Sigmoid colon (tissue), 7 donors: Measurements from ENCODE around the gene CKAP5. TPM values are rescaled to one million over a fixed set of nuclear protein-coding genes. Genes with fewer than 3 reads are reported as not detected.
"Not testable (repeated sequence)": the region's sequence is repeated elsewhere in the genome, so short reads cannot be mapped to it uniquely, and the experiment has no call there.

ENCODE experiments used
- DNase-seq: peaks from one replicate; pipeline ENCODE4 v3.0.0-alpha.2; 2019
- H3K27ac ChIP-seq, 4 donors: fragments of 200-600 bp; sonication (generic); one replicate each; pipeline ENCODE4 v1.5.1; 2016 to 2019; ENCODE audit warnings: mild to moderate bottlenecking in 1 of 4
- H3K27me3 ChIP-seq, 3 donors: fragments of 200-600 bp; sonication (generic); one replicate each; pipeline ENCODE4 v1.5.1; 2019; ENCODE audit warnings: mild to moderate bottlenecking in 1 of 3
- H3K36me3 ChIP-seq, 4 donors: fragments of 200-600 bp; sonication (generic); one replicate each; pipeline ENCODE4 v1.5.1; 2016 to 2019
- H3K4me1 ChIP-seq, 4 donors: fragments of 200-600 bp; sonication (generic); one replicate each; pipeline ENCODE4 v1.5.1; 2017 to 2019
- H3K4me3 ChIP-seq, 4 donors: fragments of 200-600 bp; sonication (generic); one replicate each; pipeline ENCODE4 v1.5.1; 2017 to 2019; ENCODE audit warnings: mild to moderate bottlenecking in 2 of 4, moderate library complexity in 1 of 4
- H3K9me3 ChIP-seq, 4 donors: fragments of 200-600 bp in 3 of 4; sonication (generic) in 3 of 4; one replicate each; pipeline versions ENCODE4 v1.5.1 to v1.6.1; 2013 to 2019
- CTCF ChIP-seq, 4 experiments: fragments of 450-650 bp in 3 of 4; fragments of 200-600 bp in 1 of 4; IDR thresholded peaks; one replicate each; pipeline ENCODE4 v1.5.1; 2016 to 2019; ENCODE audit warnings: antibody characterized with exemption in 4 of 4, mild to moderate bottlenecking in 3 of 4, moderate library complexity in 2 of 4
- EP300 ChIP-seq, 4 donors: sonication (generic); formaldehyde crosslinking; IDR thresholded peaks; one replicate each; pipeline ENCODE4 v1.6.1; 2017; ENCODE audit warnings: antibody characterized with exemption in 4 of 4
- POLR2A ChIP-seq, 2 donors: fragments of 450-650 bp; IDR thresholded peaks; one replicate each; pipeline ENCODE4 v1.6.1; 2016; ENCODE audit warnings: antibody characterized with exemption in 2 of 2, mild to moderate bottlenecking in 2 of 2, moderate library complexity in 2 of 2
- POLR2AphosphoS5 ChIP-seq, 4 donors: sonication (generic); formaldehyde crosslinking; IDR thresholded peaks; one replicate each; pipeline ENCODE4 v1.6.1; 2017; ENCODE audit warnings: antibody characterized with exemption in 4 of 4
- WGBS, 2 donors: extraction: QIAGEN DNeasy Blood & Tissue Kit; methylation state at CpG; one replicate each; pipeline ENCODE4 v1.1.7; 2013; 5-methylcytosine and 5-hydroxymethylcytosine counted together
- intact Hi-C: fragments of 100-400 bp; cut with DNase I; formaldehyde crosslinking; loops from one replicate; pipeline ENCODE4 v1.15.1; 2023
- polyA plus RNA-seq, 3 donors: library from polyadenylated mRNA; stranded (reverse); fragments of 200-250 nt; gene quantifications; one replicate each; pipeline ENCODE4 v1.2.3, GENCODE V29; 2013
- total RNA-seq, 4 donors: library from RNA; depleted of rRNA; stranded (reverse); fragments of >200 nt; gene quantifications; one replicate each; pipeline ENCODE4 v1.1.0, GENCODE V29; 2016
- donor health status: healthy with polysubstance abuse.
- donor health status: Bipolar disorder and iron deficiency.
- donor health status: healthy.

CKAP5 gene
- total and polyA plus RNA-seq, 7 donors = 6.6 to 38.8 (median 27.3) TPM

- H3K4me1 ChIP-seq = peaks cover 0 to 11% (median 0%) of the 10 kb centered on the region in 4 donors
- no peak for DNase-seq
- no peak for TF ChIP-seq POLR2A (IDR thresholded peaks at IDR 0.05)
- TF ChIP-seq CTCF (IDR thresholded peaks at IDR 0.05) = no peak
- no peak for TF ChIP-seq EP300 (IDR thresholded peaks at IDR 0.05)
- TF ChIP-seq POLR2AphosphoS5 (IDR thresholded peaks at IDR 0.05) = no peak
- H3K27ac ChIP-seq = peak overlapping the region in 1 of 4 donors; percentile 87
- intact Hi-C loops = no loop called here
- H3K27me3 ChIP-seq = no peaks in the 10 kb centered on the region
- H3K36me3 ChIP-seq = peaks cover 0 to 4% (median 1%) of the 10 kb centered on the region in 4 donors
- no peak overlapping the region for H3K4me3 ChIP-seq
- WGBS, 2 donors = 93 to 94% methylated on average over 7 of the region's 7 CpGs
- no peaks in the 10 kb centered on the region for H3K9me3 ChIP-seq
These were observed 133.1 kb downstream of the CKAP5 start for GRCh38 chr11:46712874-46713576.

- Histone ChIP-seq H3K4me1 (peaks cover 0 to 11% (median 0%) of the 10 kb centered on the region in 4 donors), H3K27ac (peak overlapping the region; percentile 72 to 87 (median 74)), H3K9me3 (no peaks in the 10 kb centered on the region), H3K36me3 (peaks cover 0 to 20% (median 4%) of the 10 kb centered on the region in 4 donors), H3K27me3 (no peaks in the 10 kb centered on the region), H3K4me3 (no peak overlapping the region)
- WGBS, 2 donors = 90 to 93% methylated on average over 5 of the region's 5 CpGs
- TF ChIP-seq CTCF (IDR thresholded peaks at IDR 0.05) (no peak), POLR2AphosphoS5 (IDR thresholded peaks at IDR 0.05) (no peak), POLR2A (IDR thresholded peaks at IDR 0.05) (no peak), EP300 (IDR thresholded peaks at IDR 0.05) (no peak)
- no peak for DNase-seq
- intact Hi-C loops = no loop called here
These were observed 134.8 kb downstream of the CKAP5 start for GRCh38 chr11:46711303-46711702.

- no peaks in the 10 kb centered on the region for H3K27me3 ChIP-seq
- peaks cover 0 to 11% (median 0%) of the 10 kb centered on the region in 4 donors for H3K4me1 ChIP-seq
- H3K27ac ChIP-seq = peak overlapping the region; percentile 72 to 87 (median 74)
- 77 to 80% methylated on average over 10 of the region's 10 CpGs for WGBS, 2 donors
- intact Hi-C loops = no loop called here
- peak; percentile 88 for DNase-seq
- H3K4me3 ChIP-seq = no peak overlapping the region
- H3K36me3 ChIP-seq = peaks cover 0 to 25% (median 8%) of the 10 kb centered on the region in 4 donors
- TF ChIP-seq CTCF (IDR thresholded peaks at IDR 0.05) = no peak
- peak in 3 of 4 donors; percentile 17 to 77 (median 39) for TF ChIP-seq POLR2AphosphoS5 (IDR thresholded peaks at IDR 0.05)
- no peaks in the 10 kb centered on the region for H3K9me3 ChIP-seq
These were observed 135.2 kb downstream of the CKAP5 start for GRCh38 chr11:46710821-46711269.

GRCh38 chr11:46709351-46709750 lies 136.7 kb downstream of the CKAP5 start:
- DNase-seq, H3K4me3 ChIP-seq, H3K27ac ChIP-seq, H3K9me3 ChIP-seq, H3K27me3 ChIP-seq, intact Hi-C loops: not testable (repeated sequence)
- H3K36me3 ChIP-seq = peaks cover 15 to 40% (median 23%) of the 10 kb centered on the region in 4 donors
- 91 to 94% methylated on average over 9 of the region's 9 CpGs for WGBS, 2 donors
- peaks cover 0 to 11% (median 0%) of the 10 kb centered on the region in 4 donors for H3K4me1 ChIP-seq

GRCh38 chr11:46706886-46707285 lies 139.2 kb downstream of the CKAP5 start:
- Histone ChIP-seq H3K4me3 (no peak overlapping the region), H3K4me1 (peaks cover 0 to 22% (median 10%) of the 10 kb centered on the region in 4 donors), H3K9me3 (no peaks in the 10 kb centered on the region), H3K27ac (no peak overlapping the region), H3K27me3 (no peaks in the 10 kb centered on the region), H3K36me3 (peaks cover 28 to 64% (median 36%) of the 10 kb centered on the region in 4 donors)
- DNase-seq = no peak
- intact Hi-C loops = no loop called here
- TF ChIP-seq POLR2A (IDR thresholded peaks at IDR 0.05) = no peak
- WGBS, 2 donors = 92 to 93% methylated on average over 7 of the region's 7 CpGs
